ENCODE results near the gene AMER2.
A peak's percentile ranks its signal among the peaks of the same experiment; 100 is the strongest.

Gene AMER2

DNA sequence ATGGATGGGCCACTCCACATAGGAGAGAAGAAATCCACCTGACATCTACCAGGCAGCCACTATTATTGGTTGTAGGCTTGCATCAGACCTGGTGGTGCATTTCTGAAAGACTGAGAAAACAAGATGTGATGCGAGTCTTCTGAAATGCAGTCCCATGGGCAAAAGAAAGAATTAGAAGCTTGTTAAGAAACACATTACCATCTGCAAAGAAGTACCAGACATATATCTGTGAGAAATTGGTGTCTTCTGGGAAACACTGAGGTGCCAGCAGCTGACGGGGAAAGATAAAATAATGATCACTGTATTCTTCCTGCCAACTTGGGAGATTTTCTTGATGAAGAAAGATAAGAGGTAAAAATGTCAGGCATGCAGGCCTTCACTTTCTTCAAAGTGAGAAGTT is 14.4 kb downstream of the AMER2 start:
- TF ChIP-seq SUZ12 (IDR thresholded peaks at IDR 0.05; ENCODE audit: extremely low read depth, insufficient read depth, insufficient read length) (no peak), YY1 (IDR thresholded peaks at IDR 0.05; ENCODE audit: insufficient read depth, insufficient read length) (no peak), ZNF274 (IDR thresholded peaks at IDR 0.05; ENCODE audit: low read depth, low read length) (no peak)
- H3K9ac ChIP-seq (ENCODE audit: insufficient read length, low read depth): no peak overlapping the region
- no peak overlapping the region for H3K4me3 ChIP-seq (ENCODE audit: insufficient read length, low read depth)
- no peaks in the 10 kb centered on the region for H3K36me3 ChIP-seq (ENCODE audit: insufficient read depth, insufficient read length, low read length)
- H3K4me1 ChIP-seq (ENCODE audit: insufficient read depth, insufficient read length): peaks cover 2% of the 10 kb centered on the region
- H3K9me3 ChIP-seq (ENCODE audit: insufficient read depth, low read length): no peaks in the 10 kb centered on the region
- no peak for DNase-seq (ENCODE audit: low read depth, low spot score)
- H3K27me3 ChIP-seq (ENCODE audit: insufficient read depth, insufficient read length): no peaks in the 10 kb centered on the region

GRCh38 chr13:25153736-25154135 is 18.4 kb downstream of the AMER2 start:
- Histone ChIP-seq H3K27me3 (ENCODE audit: insufficient read depth, insufficient read length) (no peaks in the 10 kb centered on the region), H3K36me3 (ENCODE audit: insufficient read depth, insufficient read length, low read length) (no peaks in the 10 kb centered on the region), H3K9me3 (ENCODE audit: insufficient read depth, low read length) (no peaks in the 10 kb centered on the region), H3K9ac (ENCODE audit: insufficient read length, low read depth) (no peak overlapping the region), H3K4me1 (ENCODE audit: insufficient read depth, insufficient read length) (peaks cover 5% of the 10 kb centered on the region), H3K4me3 (ENCODE audit: insufficient read length, low read depth) (no peak overlapping the region)
- TF ChIP-seq YY1 (IDR thresholded peaks at IDR 0.05; ENCODE audit: insufficient read depth, insufficient read length) (no peak), ZNF274 (IDR thresholded peaks at IDR 0.05; ENCODE audit: low read depth, low read length) (no peak), SUZ12 (IDR thresholded peaks at IDR 0.05; ENCODE audit: extremely low read depth, insufficient read depth, insufficient read length) (no peak)
- peak; percentile 70 for DNase-seq (ENCODE audit: low read depth, low spot score)

- H3K4me1 ChIP-seq (ENCODE audit: insufficient read depth, insufficient read length): peaks cover 5% of the 10 kb centered on the region
- no peak overlapping the region for H3K4me3 ChIP-seq (ENCODE audit: insufficient read length, low read depth)
- H3K9me3 ChIP-seq (ENCODE audit: insufficient read depth, low read length): peaks cover 15% of the 10 kb centered on the region
- no peak for TF ChIP-seq ZNF274 (IDR thresholded peaks at IDR 0.05; ENCODE audit: low read depth, low read length)
- TF ChIP-seq YY1 (IDR thresholded peaks at IDR 0.05; ENCODE audit: insufficient read depth, insufficient read length): no peak
- TF ChIP-seq SUZ12 (IDR thresholded peaks at IDR 0.05; ENCODE audit: extremely low read depth, insufficient read depth, insufficient read length): no peak
- no peaks in the 10 kb centered on the region for H3K27me3 ChIP-seq (ENCODE audit: insufficient read depth, insufficient read length)
- peak overlapping the region; percentile 2 for H3K9ac ChIP-seq (ENCODE audit: insufficient read length, low read depth)
- DNase-seq (ENCODE audit: low read depth, low spot score): no peak
- H3K36me3 ChIP-seq (ENCODE audit: insufficient read depth, insufficient read length, low read length): no peaks in the 10 kb centered on the region
Observed at GRCh38 chr13:25151626-25152195, 20.4 kb downstream of the AMER2 start.

DNA sequence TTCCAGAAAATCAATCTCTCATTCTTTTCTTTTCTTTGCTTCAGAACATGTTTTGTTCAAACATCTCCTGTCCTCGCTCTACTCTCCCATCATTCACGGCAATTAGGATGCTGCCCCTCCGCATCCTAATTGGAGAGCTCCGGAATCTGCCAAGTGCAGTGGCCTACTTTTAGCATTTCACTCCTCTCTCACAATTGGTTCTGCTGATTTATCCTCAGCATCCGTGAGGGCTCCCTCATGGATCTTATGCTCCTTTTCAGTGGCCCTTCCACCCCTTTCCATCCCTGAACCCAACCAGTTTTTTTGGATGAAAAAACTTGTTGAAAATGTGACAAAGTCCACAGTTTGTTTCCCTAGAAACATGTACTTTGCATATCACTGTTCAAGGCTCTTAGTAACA is 22.4 kb downstream of the AMER2 start:
- no peak for DNase-seq (ENCODE audit: low read depth, low spot score)
- no peaks in the 10 kb centered on the region for H3K27me3 ChIP-seq (ENCODE audit: insufficient read depth, insufficient read length)
- H3K4me3 ChIP-seq (ENCODE audit: insufficient read length, low read depth): no peak overlapping the region
- no peaks in the 10 kb centered on the region for H3K36me3 ChIP-seq (ENCODE audit: insufficient read depth, insufficient read length, low read length)
- peaks cover 15% of the 10 kb centered on the region for H3K9me3 ChIP-seq (ENCODE audit: insufficient read depth, low read length)
- no peak overlapping the region for H3K9ac ChIP-seq (ENCODE audit: insufficient read length, low read depth)
- TF ChIP-seq ZNF274 (IDR thresholded peaks at IDR 0.05; ENCODE audit: low read depth, low read length): no peak
- TF ChIP-seq SUZ12 (IDR thresholded peaks at IDR 0.05; ENCODE audit: extremely low read depth, insufficient read depth, insufficient read length): no peak
- no peak for TF ChIP-seq YY1 (IDR thresholded peaks at IDR 0.05; ENCODE audit: insufficient read depth, insufficient read length)
- peaks cover 5% of the 10 kb centered on the region for H3K4me1 ChIP-seq (ENCODE audit: insufficient read depth, insufficient read length)

DNA sequence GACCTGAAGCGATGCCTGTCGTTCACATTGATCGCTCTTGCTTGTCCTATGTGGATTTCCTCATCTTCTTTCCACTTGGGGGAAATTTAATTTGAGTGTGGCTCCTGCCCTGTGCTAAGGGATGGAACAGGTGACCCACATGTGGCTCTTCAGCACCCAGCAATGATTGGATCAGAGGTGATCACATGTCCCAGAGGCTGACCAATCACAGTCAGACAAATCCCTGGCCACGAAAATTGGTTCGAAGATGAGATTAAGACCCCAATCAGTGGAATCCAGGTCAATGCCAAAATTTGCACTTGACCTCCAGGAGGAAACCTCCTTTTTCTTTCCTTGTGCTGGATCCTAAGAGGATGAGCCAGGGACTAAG is 23.7 kb downstream of the AMER2 start:
- no peak for DNase-seq (ENCODE audit: low read depth, low spot score)
- H3K36me3 ChIP-seq (ENCODE audit: insufficient read depth, insufficient read length, low read length): no peaks in the 10 kb centered on the region
- H3K4me1 ChIP-seq (ENCODE audit: insufficient read depth, insufficient read length): peaks cover 5% of the 10 kb centered on the region
- peaks cover 15% of the 10 kb centered on the region for H3K9me3 ChIP-seq (ENCODE audit: insufficient read depth, low read length)
- no peak for TF ChIP-seq YY1 (IDR thresholded peaks at IDR 0.05; ENCODE audit: insufficient read depth, insufficient read length)
- TF ChIP-seq SUZ12 (IDR thresholded peaks at IDR 0.05; ENCODE audit: extremely low read depth, insufficient read depth, insufficient read length): no peak
- TF ChIP-seq ZNF274 (IDR thresholded peaks at IDR 0.05; ENCODE audit: low read depth, low read length): no peak
- no peaks in the 10 kb centered on the region for H3K27me3 ChIP-seq (ENCODE audit: insufficient read depth, insufficient read length)
- H3K9ac ChIP-seq (ENCODE audit: insufficient read length, low read depth): no peak overlapping the region
- no peak overlapping the region for H3K4me3 ChIP-seq (ENCODE audit: insufficient read length, low read depth)

DNA sequence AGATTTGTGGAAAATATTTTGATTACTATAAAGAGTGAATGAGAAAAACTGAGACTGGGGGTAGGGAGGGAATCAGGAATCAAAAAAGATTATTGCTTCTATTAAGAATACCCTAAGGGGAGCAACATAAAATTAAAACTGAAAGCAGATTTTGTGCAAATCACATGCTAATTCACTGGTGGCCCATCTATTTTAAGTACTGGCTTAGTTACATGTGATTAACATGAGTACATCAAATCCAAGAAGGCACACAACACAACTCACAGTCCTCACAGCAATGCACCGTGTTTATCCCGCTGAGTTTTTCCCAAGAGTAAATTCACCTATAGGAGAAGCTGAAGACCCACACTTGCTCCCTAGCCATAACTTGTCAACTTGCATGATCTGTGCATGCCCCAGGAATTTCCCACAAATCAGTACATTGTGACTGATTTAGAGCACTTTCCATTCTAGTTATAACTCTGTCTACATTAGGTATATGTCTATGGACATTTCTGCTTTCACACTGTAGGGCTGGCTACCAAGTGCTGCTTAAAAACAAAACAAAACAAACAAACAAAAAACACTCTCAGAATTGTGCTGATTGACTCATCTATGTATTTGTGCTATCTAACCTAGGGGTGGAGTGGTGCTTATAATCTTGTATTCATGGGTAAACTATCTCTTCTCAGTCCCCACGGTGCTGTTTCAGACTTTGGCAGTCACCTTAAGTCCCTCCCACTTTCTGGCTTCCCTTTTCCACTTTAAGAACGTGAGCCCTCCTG is 24.3 kb downstream of the AMER2 start:
- no peak overlapping the region for H3K4me3 ChIP-seq (ENCODE audit: insufficient read length, low read depth)
- no peak for DNase-seq (ENCODE audit: low read depth, low spot score)
- H3K9me3 ChIP-seq (ENCODE audit: insufficient read depth, low read length): peaks cover 15% of the 10 kb centered on the region
- no peaks in the 10 kb centered on the region for H3K36me3 ChIP-seq (ENCODE audit: insufficient read depth, insufficient read length, low read length)
- H3K4me1 ChIP-seq (ENCODE audit: insufficient read depth, insufficient read length): peaks cover 4% of the 10 kb centered on the region
- no peak overlapping the region for H3K9ac ChIP-seq (ENCODE audit: insufficient read length, low read depth)
- no peak for TF ChIP-seq SUZ12 (IDR thresholded peaks at IDR 0.05; ENCODE audit: extremely low read depth, insufficient read depth, insufficient read length)
- no peak for TF ChIP-seq YY1 (IDR thresholded peaks at IDR 0.05; ENCODE audit: insufficient read depth, insufficient read length)
- TF ChIP-seq ZNF274 (IDR thresholded peaks at IDR 0.05; ENCODE audit: low read depth, low read length): no peak
- H3K27me3 ChIP-seq (ENCODE audit: insufficient read depth, insufficient read length): no peaks in the 10 kb centered on the region

DNA sequence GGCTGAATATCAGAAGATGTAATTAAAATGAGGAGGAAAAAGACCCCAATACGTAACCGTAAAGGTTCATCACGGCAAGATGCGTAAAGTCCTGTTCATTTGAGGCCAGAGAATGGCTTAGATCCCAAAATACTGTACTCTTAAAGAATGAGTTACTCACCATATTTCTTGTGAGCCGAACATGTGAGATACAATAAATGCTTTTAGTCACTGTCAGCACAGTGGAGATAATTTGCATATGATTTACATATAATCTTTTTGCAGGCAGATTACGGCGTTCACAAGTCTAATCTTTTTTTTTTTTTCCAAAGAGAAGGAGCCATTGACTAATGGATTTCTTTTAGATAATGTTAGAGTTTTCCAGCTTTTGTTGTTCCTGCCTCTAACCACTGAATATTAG is 28.4 kb downstream of the AMER2 start:
- Histone ChIP-seq H3K9ac (ENCODE audit: insufficient read length, low read depth) (no peak overlapping the region), H3K27me3 (ENCODE audit: insufficient read depth, insufficient read length) (no peaks in the 10 kb centered on the region), H3K4me3 (ENCODE audit: insufficient read length, low read depth) (no peak overlapping the region), H3K36me3 (ENCODE audit: insufficient read depth, insufficient read length, low read length) (no peaks in the 10 kb centered on the region), H3K9me3 (ENCODE audit: insufficient read depth, low read length) (peaks cover 15% of the 10 kb centered on the region), H3K4me1 (ENCODE audit: insufficient read depth, insufficient read length) (no peaks in the 10 kb centered on the region)
- no peak for DNase-seq (ENCODE audit: low read depth, low spot score)
- TF ChIP-seq SUZ12 (IDR thresholded peaks at IDR 0.05; ENCODE audit: extremely low read depth, insufficient read depth, insufficient read length) (no peak), YY1 (IDR thresholded peaks at IDR 0.05; ENCODE audit: insufficient read depth, insufficient read length) (no peak), ZNF274 (IDR thresholded peaks at IDR 0.05; ENCODE audit: low read depth, low read length) (no peak)
